ENCODE data around the gene UMODL1.

GRCh38 chr21:42189860-42190485 lies 118.9 kb downstream of the UMODL1 start:
- TF ChIP-seq CTCF (IDR thresholded peaks at IDR 0.05; ENCODE audit: poor library complexity) (no peak), EZH2phosphoT487 (IDR thresholded peaks at IDR 0.05; ENCODE audit: low read depth, severe bottlenecking, unreplicated experiment) (no peak)
